Neural cell (in vitro differentiated cells): ENCODE measurements around the gene TLE1. TPM values are rescaled to one million over a fixed set of nuclear protein-coding genes. Genes with fewer than 3 reads are reported as not detected.

Experiments
- H2AFZ ChIP-seq: fragments of 200-600, 300-800 bp; sonication (generic), shearing (Covaris generic); 2 replicates; pipeline ENCODE4 v1.6.0; 2014; ENCODE audit warnings: low read depth, mild to moderate bottlenecking, antibody characterized with exemption, low read length, moderate library complexity
- H3F3A ChIP-seq: fragments of 200-600 bp; shearing (Covaris generic); 2 replicates; pipeline ENCODE4 v1.6.1; 2016; ENCODE audit warnings: mild to moderate bottlenecking, moderate library complexity, mixed read lengths, antibody characterized with exemption, low read length; ENCODE audit not compliant: insufficient read depth, poor library complexity, severe bottlenecking
- H3K27ac ChIP-seq: fragments of 200-600, 300-800 bp; sonication (generic), shearing (Covaris generic); 2 replicates; pipeline ENCODE4 v1.5.1; 2014; ENCODE audit warnings: mild to moderate bottlenecking, low read length, moderate library complexity
- H3K27me3 ChIP-seq: fragments of 300-800, 200-600 bp; sonication (generic), shearing (Covaris generic); 2 replicates; pipeline ENCODE4 v1.6.0; 2014; ENCODE audit warnings: mild to moderate bottlenecking, low read depth, low read length, moderate library complexity; ENCODE audit not compliant: insufficient read depth
- H3K36me3 ChIP-seq: fragments of 300-800, 200-600 bp; sonication (generic), shearing (Covaris generic); 2 replicates; pipeline ENCODE4 v1.5.1; 2014; ENCODE audit warnings: mild to moderate bottlenecking, antibody characterized with exemption, low read length, moderate library complexity; ENCODE audit not compliant: insufficient read depth
- H3K4me2 ChIP-seq: fragments of 300-800, 200-600 bp; sonication (generic), shearing (Covaris generic); 2 replicates; pipeline ENCODE4 v1.6.0; 2014; ENCODE audit warnings: mild to moderate bottlenecking, low read length
- H3K4me3 ChIP-seq: fragments of 300-800, 200-600 bp; sonication (generic), shearing (Covaris generic); 2 replicates; pipeline ENCODE4 v1.5.1; 2014; ENCODE audit warnings: mild to moderate bottlenecking, low read length, moderate library complexity
- H3K79me2 ChIP-seq: fragments of 200-600 bp; shearing (Covaris generic); replicated peaks from 2 replicates; pipeline ENCODE4 v1.6.0; 2014; ENCODE audit warnings: mild to moderate bottlenecking, low read length, moderate library complexity; ENCODE audit not compliant: insufficient read depth
- H3K9ac ChIP-seq: fragments of 300-800, 200-600 bp; sonication (generic), shearing (Covaris generic); 2 replicates; pipeline ENCODE4 v1.6.1; 2016; ENCODE audit warnings: mild to moderate bottlenecking, low read length, mixed read lengths
- H3K9me2 ChIP-seq: fragments of 200-600 bp; shearing (Covaris generic); 2 replicates; pipeline ENCODE4 v1.6.1; 2016; ENCODE audit warnings: mild to moderate bottlenecking, low read length, mixed read lengths; ENCODE audit not compliant: insufficient read depth
- H3K9me3 ChIP-seq: fragments of 200-600, 300-800 bp; sonication (generic), shearing (Covaris generic); 2 replicates; pipeline ENCODE4 v1.6.1; 2016; ENCODE audit warnings: mild to moderate bottlenecking, mixed run types, low read length, moderate library complexity, mixed read lengths
- H4K20me1 ChIP-seq: fragments of 200-600 bp; shearing (Covaris generic); 2 replicates; pipeline ENCODE4 v1.6.1; 2016; ENCODE audit warnings: mild to moderate bottlenecking, mixed run types; ENCODE audit not compliant: insufficient read depth
- EP300 ChIP-seq: fragments of 450-650 bp; conservative IDR thresholded peaks from 2 replicates; pipeline ENCODE4 v1.6.1; 2014; ENCODE audit warnings: antibody characterized with exemption, mild to moderate bottlenecking, moderate library complexity; ENCODE audit not compliant: poor library complexity, severe bottlenecking
- EZH2 ChIP-seq: fragments of 200-600, 300-800 bp; shearing (Covaris generic), sonication (generic); IDR thresholded peaks from 2 replicates; pipeline ENCODE4 v1.6.1; 2014; ENCODE audit warnings: antibody characterized with exemption, low read length, borderline replicate concordance, mild to moderate bottlenecking; ENCODE audit not compliant: insufficient read depth, poor library complexity, severe bottlenecking
- RAD21 ChIP-seq: fragments of 450-650 bp; conservative IDR thresholded peaks from 2 replicates; pipeline ENCODE4 v1.6.1; 2014; ENCODE audit warnings: antibody characterized with exemption, mild to moderate bottlenecking, moderate library complexity
- SMC3 ChIP-seq: fragments of 450-650 bp; conservative IDR thresholded peaks from 2 replicates; pipeline ENCODE4 v1.6.1; 2014; ENCODE audit warnings: antibody characterized with exemption, mild to moderate bottlenecking, moderate library complexity; ENCODE audit not compliant: poor library complexity
- TAF1 ChIP-seq: IDR thresholded peaks from 2 replicates; pipeline ENCODE4 v1.6.1; 2012; ENCODE audit warnings: low read depth
- polyA plus RNA-seq: library from polyadenylated mRNA; depleted of rRNA; stranded (reverse); fragments of >200 nt; gene quantifications from 2 replicates; pipeline ENCODE4 v1.2.3, GENCODE V29; 2014
- TF ChIP-seq, protein P1 (sequence below): fragments of 450-650 bp; IDR thresholded peaks from 2 replicates; pipeline ENCODE4 v1.5.1; 2014; ENCODE audit warnings: antibody characterized with exemption, mild to moderate bottlenecking, moderate library complexity; ENCODE audit not compliant: poor library complexity, severe bottlenecking
- TF ChIP-seq, protein P2 (sequence below): IDR thresholded peaks from 2 replicates; pipeline ENCODE4 v1.6.1; 2012; ENCODE audit warnings: borderline replicate concordance

The TLE1 gene
- polyA plus RNA-seq, 1 donor from 2014 or later = 93.6 TPM

DNA sequence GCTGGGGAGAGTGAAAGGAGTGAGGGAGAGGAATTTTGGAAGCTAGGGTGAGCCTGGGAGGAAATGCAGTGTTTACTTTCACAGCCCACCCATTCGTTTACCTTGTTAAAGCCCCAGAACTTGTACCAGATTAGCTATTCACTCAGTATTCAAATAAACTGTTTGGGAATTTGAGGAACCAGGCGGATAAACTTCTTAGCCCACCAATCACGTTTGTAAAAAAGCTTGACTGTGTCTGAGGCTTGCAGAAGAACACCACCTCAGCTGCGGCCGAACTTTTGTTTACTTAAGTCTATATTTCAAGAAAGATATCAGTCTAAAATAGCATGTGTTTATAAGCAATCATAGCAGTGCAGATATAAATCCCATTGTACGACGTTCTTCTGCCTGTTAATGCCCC lies 5.2 kb upstream of the TLE1 start:
- Histone ChIP-seq H3K4me3 (no peak overlapping the region), H3K9ac (no peak overlapping the region), H2AFZ (no peak overlapping the region), H3K9me2 (no peaks in the 10 kb centered on the region), H3K79me2 (no peaks in the 10 kb centered on the region), H3K9me3 (no peaks in the 10 kb centered on the region), H3K36me3 (no peaks in the 10 kb centered on the region), H3K27ac (no peak overlapping the region), H3K27me3 (peaks cover 16% of the 10 kb centered on the region), H4K20me1 (no peaks in the 10 kb centered on the region), H3K4me2 (no peak overlapping the region), H3F3A (no peaks in the 10 kb centered on the region)
- TF ChIP-seq, protein P1, sequence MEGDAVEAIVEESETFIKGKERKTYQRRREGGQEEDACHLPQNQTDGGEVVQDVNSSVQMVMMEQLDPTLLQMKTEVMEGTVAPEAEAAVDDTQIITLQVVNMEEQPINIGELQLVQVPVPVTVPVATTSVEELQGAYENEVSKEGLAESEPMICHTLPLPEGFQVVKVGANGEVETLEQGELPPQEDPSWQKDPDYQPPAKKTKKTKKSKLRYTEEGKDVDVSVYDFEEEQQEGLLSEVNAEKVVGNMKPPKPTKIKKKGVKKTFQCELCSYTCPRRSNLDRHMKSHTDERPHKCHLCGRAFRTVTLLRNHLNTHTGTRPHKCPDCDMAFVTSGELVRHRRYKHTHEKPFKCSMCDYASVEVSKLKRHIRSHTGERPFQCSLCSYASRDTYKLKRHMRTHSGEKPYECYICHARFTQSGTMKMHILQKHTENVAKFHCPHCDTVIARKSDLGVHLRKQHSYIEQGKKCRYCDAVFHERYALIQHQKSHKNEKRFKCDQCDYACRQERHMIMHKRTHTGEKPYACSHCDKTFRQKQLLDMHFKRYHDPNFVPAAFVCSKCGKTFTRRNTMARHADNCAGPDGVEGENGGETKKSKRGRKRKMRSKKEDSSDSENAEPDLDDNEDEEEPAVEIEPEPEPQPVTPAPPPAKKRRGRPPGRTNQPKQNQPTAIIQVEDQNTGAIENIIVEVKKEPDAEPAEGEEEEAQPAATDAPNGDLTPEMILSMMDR = no peak
- no peak for TF ChIP-seq EZH2
- no peak for TF ChIP-seq RAD21
- TF ChIP-seq, protein P2, sequence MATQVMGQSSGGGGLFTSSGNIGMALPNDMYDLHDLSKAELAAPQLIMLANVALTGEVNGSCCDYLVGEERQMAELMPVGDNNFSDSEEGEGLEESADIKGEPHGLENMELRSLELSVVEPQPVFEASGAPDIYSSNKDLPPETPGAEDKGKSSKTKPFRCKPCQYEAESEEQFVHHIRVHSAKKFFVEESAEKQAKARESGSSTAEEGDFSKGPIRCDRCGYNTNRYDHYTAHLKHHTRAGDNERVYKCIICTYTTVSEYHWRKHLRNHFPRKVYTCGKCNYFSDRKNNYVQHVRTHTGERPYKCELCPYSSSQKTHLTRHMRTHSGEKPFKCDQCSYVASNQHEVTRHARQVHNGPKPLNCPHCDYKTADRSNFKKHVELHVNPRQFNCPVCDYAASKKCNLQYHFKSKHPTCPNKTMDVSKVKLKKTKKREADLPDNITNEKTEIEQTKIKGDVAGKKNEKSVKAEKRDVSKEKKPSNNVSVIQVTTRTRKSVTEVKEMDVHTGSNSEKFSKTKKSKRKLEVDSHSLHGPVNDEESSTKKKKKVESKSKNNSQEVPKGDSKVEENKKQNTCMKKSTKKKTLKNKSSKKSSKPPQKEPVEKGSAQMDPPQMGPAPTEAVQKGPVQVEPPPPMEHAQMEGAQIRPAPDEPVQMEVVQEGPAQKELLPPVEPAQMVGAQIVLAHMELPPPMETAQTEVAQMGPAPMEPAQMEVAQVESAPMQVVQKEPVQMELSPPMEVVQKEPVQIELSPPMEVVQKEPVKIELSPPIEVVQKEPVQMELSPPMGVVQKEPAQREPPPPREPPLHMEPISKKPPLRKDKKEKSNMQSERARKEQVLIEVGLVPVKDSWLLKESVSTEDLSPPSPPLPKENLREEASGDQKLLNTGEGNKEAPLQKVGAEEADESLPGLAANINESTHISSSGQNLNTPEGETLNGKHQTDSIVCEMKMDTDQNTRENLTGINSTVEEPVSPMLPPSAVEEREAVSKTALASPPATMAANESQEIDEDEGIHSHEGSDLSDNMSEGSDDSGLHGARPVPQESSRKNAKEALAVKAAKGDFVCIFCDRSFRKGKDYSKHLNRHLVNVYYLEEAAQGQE = no peak

DNA sequence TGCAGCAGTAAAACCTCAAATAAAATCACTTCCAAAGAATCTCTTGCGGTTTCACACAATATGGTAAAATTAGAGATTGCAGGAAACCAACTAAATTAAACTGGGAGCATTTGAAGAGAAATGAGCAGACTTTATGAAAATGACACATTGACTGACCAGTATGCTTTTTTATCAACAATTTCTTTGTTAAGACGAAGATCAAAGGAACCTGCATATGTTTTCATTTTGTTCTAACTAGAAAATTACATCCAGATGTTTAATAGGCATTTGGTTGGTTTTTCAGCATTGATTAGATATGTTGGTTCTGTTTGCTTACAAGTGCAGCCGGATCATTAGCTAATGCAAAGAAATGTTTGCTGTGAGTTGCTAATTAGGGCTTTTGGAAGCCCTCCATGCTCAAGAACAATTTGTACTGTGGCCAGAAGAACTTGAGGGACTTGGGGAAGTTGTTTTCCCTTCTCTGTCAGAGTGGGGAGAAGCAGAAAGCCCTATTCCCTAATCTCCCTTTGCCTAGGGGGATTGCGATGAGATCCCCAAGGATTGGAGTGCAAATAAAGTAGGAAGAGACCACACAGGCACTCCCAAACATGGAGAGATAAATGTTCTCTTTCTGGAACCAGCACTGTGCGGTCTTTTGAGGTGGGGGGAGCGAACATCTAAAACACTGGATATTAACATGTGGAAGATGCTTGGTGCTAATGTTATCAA lies 4.5 kb upstream of the TLE1 start:
- no peak overlapping the region for H3K27ac ChIP-seq
- no peaks in the 10 kb centered on the region for H4K20me1 ChIP-seq
- no peaks in the 10 kb centered on the region for H3K36me3 ChIP-seq
- H3K27me3 ChIP-seq = peaks cover 16% of the 10 kb centered on the region
- no peaks in the 10 kb centered on the region for H3F3A ChIP-seq
- H3K9me2 ChIP-seq = no peaks in the 10 kb centered on the region
- H3K9me3 ChIP-seq = no peaks in the 10 kb centered on the region
- H3K79me2 ChIP-seq = no peaks in the 10 kb centered on the region
- H3K4me2 ChIP-seq = no peak overlapping the region
- H2AFZ ChIP-seq = no peak overlapping the region
- H3K4me3 ChIP-seq = no peak overlapping the region
- TF ChIP-seq, protein P1 = no peak
- no peak for TF ChIP-seq SMC3
- TF ChIP-seq, protein P2 = no peak
- no peak for TF ChIP-seq TAF1
- no peak for TF ChIP-seq EP300
- TF ChIP-seq EZH2 = no peak
- H3K9ac ChIP-seq = no peak overlapping the region
